ENCODE data around the gene ARHGAP21. TPM values are rescaled to one million over a fixed set of nuclear protein-coding genes. Genes with fewer than 3 reads are reported as not detected.

ARHGAP21 gene
- total and polyA plus RNA-seq, 2 experiments from 2014 or later = 28.7 to 176 TPM

DNA sequence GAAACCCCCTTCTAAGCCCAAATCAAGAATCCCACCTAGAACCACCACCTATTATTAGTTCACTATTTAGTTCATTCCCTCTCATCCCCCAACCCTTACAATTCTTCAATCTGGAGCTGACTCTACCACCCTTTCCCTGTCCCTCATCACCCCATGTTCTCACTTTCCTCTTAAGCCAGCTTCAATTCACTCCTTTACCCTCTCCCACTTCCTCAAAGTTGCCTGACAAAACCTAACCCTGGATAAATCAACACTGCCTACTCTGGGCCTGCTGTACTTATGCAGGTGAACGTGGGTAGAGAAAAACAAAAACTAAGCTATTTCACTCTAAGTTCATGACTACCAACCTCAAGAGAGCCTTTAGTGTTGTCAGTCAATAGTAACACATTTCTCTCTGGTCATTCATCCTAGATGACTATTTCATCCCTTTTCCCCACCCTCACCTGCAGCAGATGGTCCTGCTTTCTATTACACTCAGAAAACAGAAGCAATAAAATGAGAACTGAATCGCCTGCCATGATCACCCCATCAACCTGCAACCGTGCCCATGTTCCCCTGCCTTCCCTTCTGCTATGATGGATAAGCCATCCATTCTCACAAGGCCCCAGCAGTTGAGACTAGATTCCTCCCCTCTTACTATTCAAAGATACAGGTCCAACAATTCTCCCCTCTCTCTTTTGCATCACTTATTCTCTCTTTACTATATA is 52.6 kb downstream of the ARHGAP21 start:
- in situ Hi-C loops (cut with MboI) = no loop called here
- H3K79me2 ChIP-seq (ENCODE audit: insufficient read depth) = peaks cover 100% of the 10 kb centered on the region
- H3K27ac ChIP-seq = no peak overlapping the region
- H3K4me1 ChIP-seq (ENCODE audit: insufficient read depth) = peaks cover 8% of the 10 kb centered on the region; the same call in 1 of the 2 replicates
- no peak for DNase-seq
- no peak overlapping the region for H3K4me2 ChIP-seq (ENCODE audit: unreplicated experiment)
- H4K20me1 ChIP-seq (ENCODE audit: insufficient read depth) = peaks cover 7% of the 10 kb centered on the region; the same call in 1 of the 2 replicates
- H3K9ac ChIP-seq = no peak overlapping the region
- TF ChIP-seq EZH2 (IDR thresholded peaks at IDR 0.05; ENCODE audit: insufficient read depth, poor library complexity, severe bottlenecking) (no peak), EZH2phosphoT487 (IDR thresholded peaks at IDR 0.05; ENCODE audit: insufficient read depth, low read depth) (no peak)
- H3K36me3 ChIP-seq (ENCODE audit: low read depth) = peaks cover 26% of the 10 kb centered on the region
- no peak overlapping the region for H2AFZ ChIP-seq
- no peak overlapping the region for H3K4me3 ChIP-seq
- 71 to 73% methylated on average over 3 of the region's 3 CpGs for WGBS, 2 experiments (ENCODE audit: low coverage in 1 of 2, low lambda C conversion rate in 2 of 2, missing lambda C conversion rate in 2 of 2)
- H3F3A ChIP-seq (ENCODE audit: insufficient read depth) = no peaks in the 10 kb centered on the region
- H3K9me2 ChIP-seq (ENCODE audit: insufficient read depth) = no peaks in the 10 kb centered on the region
- H3K27me3 ChIP-seq (replicated peaks; ENCODE audit: insufficient read depth) = no peaks in the 10 kb centered on the region
- no peaks in the 10 kb centered on the region for H3K9me3 ChIP-seq (ENCODE audit: low read depth)

DNA sequence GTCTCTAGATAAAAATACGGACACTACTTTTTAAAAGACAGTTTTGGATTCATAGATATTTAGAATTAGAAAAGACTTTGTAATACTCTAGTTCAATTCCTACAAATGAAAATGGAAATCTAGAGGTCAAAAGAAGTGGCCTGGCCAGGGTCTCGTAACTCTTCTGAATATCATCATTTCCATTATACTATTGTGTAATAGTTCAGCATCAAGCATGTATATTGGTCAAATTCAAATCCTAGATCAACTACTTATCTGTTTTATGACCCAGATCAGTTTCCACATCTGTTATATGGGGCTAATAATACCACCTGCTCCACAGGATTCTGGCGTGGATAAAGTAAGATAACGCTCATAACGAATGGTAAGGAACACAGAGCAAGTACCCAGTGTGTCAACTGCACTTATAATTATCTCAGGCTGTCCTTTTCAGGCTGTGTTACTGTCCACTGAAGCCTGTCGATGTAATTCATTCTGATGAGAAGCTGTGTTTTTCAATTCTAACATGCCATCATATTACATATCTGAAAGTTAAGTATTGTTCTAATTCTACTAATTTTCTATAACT is 54.3 kb downstream of the ARHGAP21 start:
- Histone ChIP-seq H3K9me2 (ENCODE audit: insufficient read depth) (no peaks in the 10 kb centered on the region), H3K9me3 (ENCODE audit: low read depth) (no peaks in the 10 kb centered on the region), H3K4me2 (ENCODE audit: unreplicated experiment) (no peak overlapping the region), H3K9ac (no peak overlapping the region), H3K79me2 (ENCODE audit: insufficient read depth) (peaks cover 99% of the 10 kb centered on the region), H3K36me3 (ENCODE audit: low read depth) (peaks cover 38% of the 10 kb centered on the region), H3K4me1 (ENCODE audit: insufficient read depth) (0 out of 2 replicates have a peak, but pooled peaks cover 8% of the 10 kb centered on the region), H3K27me3 (replicated peaks; ENCODE audit: insufficient read depth) (no peaks in the 10 kb centered on the region), H3F3A (ENCODE audit: insufficient read depth) (no peaks in the 10 kb centered on the region), H4K20me1 (ENCODE audit: insufficient read depth) (peaks cover 7% of the 10 kb centered on the region; the same call in 1 of the 2 replicates), H2AFZ (no peak overlapping the region), H3K4me3 (no peak overlapping the region), H3K27ac (no peak overlapping the region)
- 97 to 99% methylated on average over 6 of the region's 6 CpGs for WGBS, 2 experiments (ENCODE audit: low coverage in 1 of 2, low lambda C conversion rate in 2 of 2, missing lambda C conversion rate in 2 of 2)
- TF ChIP-seq EZH2phosphoT487 (IDR thresholded peaks at IDR 0.05; ENCODE audit: insufficient read depth, low read depth) = no peak
- TF ChIP-seq EZH2 (IDR thresholded peaks at IDR 0.05; ENCODE audit: insufficient read depth, poor library complexity, severe bottlenecking) = no peak
- no peak for DNase-seq
- in situ Hi-C loops (cut with MboI) = no loop called here

- Histone ChIP-seq H3K9me2 (ENCODE audit: insufficient read depth) (no peaks in the 10 kb centered on the region), H3F3A (ENCODE audit: insufficient read depth) (no peaks in the 10 kb centered on the region), H3K4me1 (ENCODE audit: insufficient read depth) (0 out of 2 replicates have a peak, but pooled peaks cover 8% of the 10 kb centered on the region), H3K4me3 (no peak overlapping the region), H3K79me2 (ENCODE audit: insufficient read depth) (peaks cover 98% of the 10 kb centered on the region), H3K27ac (no peak overlapping the region), H3K4me2 (ENCODE audit: unreplicated experiment) (no peak overlapping the region), H3K9me3 (ENCODE audit: low read depth) (no peaks in the 10 kb centered on the region), H2AFZ (no peak overlapping the region), H3K27me3 (replicated peaks; ENCODE audit: insufficient read depth) (no peaks in the 10 kb centered on the region), H4K20me1 (ENCODE audit: insufficient read depth) (peaks cover 7% of the 10 kb centered on the region; the same call in 1 of the 2 replicates), H3K36me3 (ENCODE audit: low read depth) (peaks cover 42% of the 10 kb centered on the region), H3K9ac (no peak overlapping the region)
- no peak for DNase-seq
- in situ Hi-C loops (cut with MboI) = no loop called here
- TF ChIP-seq EZH2phosphoT487 (IDR thresholded peaks at IDR 0.05; ENCODE audit: insufficient read depth, low read depth) (no peak), EZH2 (IDR thresholded peaks at IDR 0.05; ENCODE audit: insufficient read depth, poor library complexity, severe bottlenecking) (no peak)
- 99 to 100% methylated on average over 7 of the region's 7 CpGs for WGBS, 2 experiments (ENCODE audit: low coverage in 1 of 2, low lambda C conversion rate in 2 of 2, missing lambda C conversion rate in 2 of 2)
These were observed 55.4 kb downstream of the ARHGAP21 start for GRCh38 chr10:24668247-24668646.

GRCh38 chr10:24664991-24665390 is 58.7 kb downstream of the ARHGAP21 start:
- Histone ChIP-seq H3K4me1 (ENCODE audit: insufficient read depth) (no peaks in the 10 kb centered on the region), H3K79me2 (ENCODE audit: insufficient read depth) (peaks cover 98% of the 10 kb centered on the region), H3K9me3 (ENCODE audit: low read depth) (no peaks in the 10 kb centered on the region), H3K36me3 (ENCODE audit: low read depth) (peaks cover 42% of the 10 kb centered on the region), H3K27me3 (replicated peaks; ENCODE audit: insufficient read depth) (no peaks in the 10 kb centered on the region), H3K4me3 (no peak overlapping the region), H3F3A (ENCODE audit: insufficient read depth) (no peaks in the 10 kb centered on the region), H3K9me2 (ENCODE audit: insufficient read depth) (no peaks in the 10 kb centered on the region), H3K27ac (no peak overlapping the region), H4K20me1 (ENCODE audit: insufficient read depth) (0 out of 2 replicates have a peak, but pooled peaks cover 7% of the 10 kb centered on the region), H3K4me2 (ENCODE audit: unreplicated experiment) (no peak overlapping the region), H2AFZ (no peak overlapping the region), H3K9ac (no peak overlapping the region)
- 47 to 50% methylated on average over 1 of the region's 1 CpG for WGBS, 2 experiments (ENCODE audit: low coverage in 1 of 2, low lambda C conversion rate in 2 of 2, missing lambda C conversion rate in 2 of 2)
- in situ Hi-C loops (cut with MboI) = no loop called here
- no peak for DNase-seq
- no peak for TF ChIP-seq EZH2phosphoT487 (IDR thresholded peaks at IDR 0.05; ENCODE audit: insufficient read depth, low read depth)
- no peak for TF ChIP-seq EZH2 (IDR thresholded peaks at IDR 0.05; ENCODE audit: insufficient read depth, poor library complexity, severe bottlenecking)

Data from GM23248 (cell line).